ENCODE measurements around the gene ARMH2. TPM values are rescaled to one million over a fixed set of nuclear protein-coding genes. Genes with fewer than 3 reads are reported as not detected.
A peak's percentile ranks its signal among the peaks of the same experiment; 100 is the strongest.
"Not testable (repeated sequence)": the region's sequence is repeated elsewhere in the genome, so short reads cannot be mapped to it uniquely, and the experiment has no call there.

The ARMH2 gene
- total and polyA plus RNA-seq, 2 experiments from 2014 or later, result not detected

GRCh38 chr6:24768361-24768760 lies 30.4 kb downstream of the ARMH2 start:
- 76 to 84% methylated on average over 5 of the region's 5 CpGs for WGBS, 2 experiments (ENCODE audit: low coverage in 1 of 2, low lambda C conversion rate in 2 of 2, missing lambda C conversion rate in 2 of 2)
- H3K4me3 ChIP-seq, result no peak overlapping the region
- no peaks in the 10 kb centered on the region for H3K9me2 ChIP-seq (ENCODE audit: insufficient read depth)
- H3K9me3 ChIP-seq (ENCODE audit: low read depth), result no peaks in the 10 kb centered on the region
- H3K27ac ChIP-seq, result no peak overlapping the region
- peak; percentile 20 for DNase-seq
- no peaks in the 10 kb centered on the region for H3K79me2 ChIP-seq (ENCODE audit: insufficient read depth)
- no peaks in the 10 kb centered on the region for H3K27me3 ChIP-seq (replicated peaks; ENCODE audit: insufficient read depth)
- in situ Hi-C loops (cut with MboI), result no loop called here
- no peaks in the 10 kb centered on the region for H3K4me1 ChIP-seq (ENCODE audit: insufficient read depth)
- TF ChIP-seq EZH2 (IDR thresholded peaks at IDR 0.05; ENCODE audit: insufficient read depth, poor library complexity, severe bottlenecking), result no peak
- no peak for TF ChIP-seq EZH2phosphoT487 (IDR thresholded peaks at IDR 0.05; ENCODE audit: insufficient read depth, low read depth)
- no peaks in the 10 kb centered on the region for H3F3A ChIP-seq (ENCODE audit: insufficient read depth)
- no peak overlapping the region for H2AFZ ChIP-seq
- no peak overlapping the region for H3K4me2 ChIP-seq (ENCODE audit: unreplicated experiment)
- H4K20me1 ChIP-seq (ENCODE audit: insufficient read depth), result no peaks in the 10 kb centered on the region
- no peaks in the 10 kb centered on the region for H3K36me3 ChIP-seq (ENCODE audit: low read depth)
- H3K9ac ChIP-seq, result no peak overlapping the region

- Histone ChIP-seq H4K20me1 (ENCODE audit: insufficient read depth) (no peaks in the 10 kb centered on the region), H3K36me3 (ENCODE audit: low read depth) (no peaks in the 10 kb centered on the region), H3F3A (ENCODE audit: insufficient read depth) (no peaks in the 10 kb centered on the region), H3K9me2 (ENCODE audit: insufficient read depth) (no peaks in the 10 kb centered on the region), H3K4me3 (no peak overlapping the region), H3K79me2 (ENCODE audit: insufficient read depth) (no peaks in the 10 kb centered on the region), H3K9ac (no peak overlapping the region; the same call in 1 of the 2 replicates), H2AFZ (peak overlapping the region; percentile 18; the same call in 1 of the 2 replicates), H3K27ac (no peak overlapping the region), H3K4me1 (ENCODE audit: insufficient read depth) (no peaks in the 10 kb centered on the region), H3K9me3 (ENCODE audit: low read depth) (no peaks in the 10 kb centered on the region), H3K27me3 (replicated peaks; ENCODE audit: insufficient read depth) (no peaks in the 10 kb centered on the region), H3K4me2 (ENCODE audit: unreplicated experiment) (no peak overlapping the region)
- in situ Hi-C loops (cut with MboI), result no loop called here
- TF ChIP-seq EZH2phosphoT487 (IDR thresholded peaks at IDR 0.05; ENCODE audit: insufficient read depth, low read depth) (no peak), EZH2 (IDR thresholded peaks at IDR 0.05; ENCODE audit: insufficient read depth, poor library complexity, severe bottlenecking) (no peak)
- 48 to 49% methylated on average over 9 of the region's 9 CpGs for WGBS, 2 experiments (ENCODE audit: low coverage in 1 of 2, low lambda C conversion rate in 2 of 2, missing lambda C conversion rate in 2 of 2)
- peak; percentile 68 for DNase-seq
Observed at GRCh38 chr6:24766680-24767462, 31.8 kb downstream of the ARMH2 start.

- H3K27ac ChIP-seq; H3K9me3 ChIP-seq (ENCODE audit: low read depth); H3K27me3 ChIP-seq (replicated peaks; ENCODE audit: insufficient read depth); H3K9ac ChIP-seq; in situ Hi-C loops (cut with MboI); H3K79me2 ChIP-seq (ENCODE audit: insufficient read depth); DNase-seq; H2AFZ ChIP-seq; H3K4me2 ChIP-seq (ENCODE audit: unreplicated experiment); H3K36me3 ChIP-seq (ENCODE audit: low read depth); H3K9me2 ChIP-seq (ENCODE audit: insufficient read depth); H3K4me1 ChIP-seq (ENCODE audit: insufficient read depth); H4K20me1 ChIP-seq (ENCODE audit: insufficient read depth); H3F3A ChIP-seq (ENCODE audit: insufficient read depth); H3K4me3 ChIP-seq: not testable (repeated sequence)
- WGBS, 2 experiments (ENCODE audit: low coverage in 1 of 2, low lambda C conversion rate in 2 of 2, missing lambda C conversion rate in 2 of 2), result 84 to 90% methylated on average over 15 to 24 of the region's 26 CpGs
Observed at GRCh38 chr6:24765968-24766367, 32.7 kb downstream of the ARMH2 start.

GRCh38 chr6:24764833-24765828 lies 33.6 kb downstream of the ARMH2 start:
- WGBS, 2 experiments (ENCODE audit: low coverage in 1 of 2, low lambda C conversion rate in 2 of 2, missing lambda C conversion rate in 2 of 2), result 89 to 91% methylated on average over 20 of the region's 20 CpGs
- H2AFZ ChIP-seq; H3K4me1 ChIP-seq (ENCODE audit: insufficient read depth); H3K27me3 ChIP-seq (replicated peaks; ENCODE audit: insufficient read depth); H3K27ac ChIP-seq; H4K20me1 ChIP-seq (ENCODE audit: insufficient read depth); H3K9ac ChIP-seq; H3F3A ChIP-seq (ENCODE audit: insufficient read depth); H3K4me3 ChIP-seq; H3K4me2 ChIP-seq (ENCODE audit: unreplicated experiment); H3K9me3 ChIP-seq (ENCODE audit: low read depth); H3K79me2 ChIP-seq (ENCODE audit: insufficient read depth); H3K9me2 ChIP-seq (ENCODE audit: insufficient read depth); H3K36me3 ChIP-seq (ENCODE audit: low read depth); DNase-seq: not testable (repeated sequence)
- in situ Hi-C loops (cut with MboI), result loop anchor here (5.0 kb wide), 1 partner anchor 183 kb away; no protein-coding TSS in a partner anchor

All from GM23248 (cell line).